DMS79 (cell line): Measurements from ENCODE around the gene OR14J1.
"Not testable (repeated sequence)": the region's sequence is repeated elsewhere in the genome, so short reads cannot be mapped to it uniquely, and the experiment has no call there.

Experiments
- DNase-seq: peaks from one replicate; lab custom pipeline; 2025; lab: John Stamatoyannopoulos, UW

Gene OR14J1

GRCh38 chr6:29301316-29301715 lies at the start of gene OR14J1:
Gene OR14J1, plus strand, starts transcription at chr6:29301701. Its CDS starts 4,989 bp downstream, at chr6:29306690.
- no peak for DNase-seq

- no peak for DNase-seq
Observed at GRCh38 chr6:29251736-29252135, 49.8 kb upstream of the OR14J1 start.

DNA sequence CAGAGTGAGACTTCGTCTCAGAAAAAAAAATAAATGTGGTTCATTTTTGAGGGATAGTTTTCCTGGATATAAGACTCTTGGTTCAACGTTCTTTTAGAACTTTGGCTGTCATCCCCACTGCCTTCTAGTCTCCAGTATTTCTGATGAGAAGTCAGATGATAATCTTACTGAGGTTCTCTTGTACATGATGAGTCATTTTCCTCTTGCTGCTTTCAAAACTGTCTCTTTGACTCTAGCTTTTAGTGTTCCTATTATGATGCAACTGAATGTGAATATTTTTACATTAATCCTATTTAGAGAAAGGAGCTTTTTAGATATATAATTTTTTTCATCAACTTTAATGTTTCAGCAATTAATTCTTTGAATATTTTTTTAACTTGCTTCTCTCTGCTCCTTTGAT lies 46.0 kb upstream of the OR14J1 start:
- DNase-seq, result no peak

- DNase-seq, result no peak
Observed at GRCh38 chr6:29259721-29260120, 41.8 kb upstream of the OR14J1 start.

- DNase-seq, result no peak
Observed at GRCh38 chr6:29263001-29263400, 38.5 kb upstream of the OR14J1 start.

DNA sequence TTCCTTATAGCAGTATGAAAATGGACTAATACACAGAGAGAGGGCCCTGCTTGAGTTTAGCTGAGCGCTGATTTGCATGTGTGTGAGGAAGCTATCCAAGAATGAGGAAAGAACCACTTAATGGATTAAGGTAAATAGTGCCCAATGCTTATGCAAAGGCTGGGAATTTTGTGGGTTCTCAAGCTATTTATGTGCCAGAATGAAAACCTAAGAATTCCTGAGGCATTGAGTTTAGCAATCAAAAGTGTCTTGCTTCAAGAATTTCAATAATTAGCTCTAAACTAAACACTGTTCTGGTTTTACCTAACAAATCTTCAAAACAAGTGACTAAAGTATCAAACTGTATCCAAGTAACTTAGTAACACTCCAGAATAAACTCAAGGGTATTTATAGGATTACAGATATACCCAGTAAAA lies 7.0 kb upstream of the OR14J1 start:
- DNase-seq, result no peak

- no peak for DNase-seq
Observed at GRCh38 chr6:29295181-29295585, 6.3 kb upstream of the OR14J1 start.

DNA sequence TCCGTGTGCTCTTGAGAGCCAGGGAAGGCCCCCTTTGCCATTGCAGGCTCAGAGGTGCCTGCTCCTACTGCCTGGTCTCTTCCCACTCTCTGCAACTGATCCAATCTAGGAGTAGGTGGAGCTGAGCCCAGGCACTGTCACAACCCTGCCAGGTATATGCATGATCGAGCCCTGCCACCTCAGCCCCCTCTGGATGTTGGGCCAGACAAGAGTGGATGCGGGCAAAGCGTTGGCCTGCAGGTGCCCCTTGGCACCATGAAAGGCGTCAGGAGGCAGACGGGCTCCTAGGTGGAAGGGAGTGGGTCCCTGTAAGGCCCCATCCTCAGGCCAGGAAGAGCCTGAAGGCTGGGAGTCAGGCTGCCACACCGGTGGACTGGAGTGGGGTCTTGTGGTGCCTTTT lies 5.9 kb upstream of the OR14J1 start:
- no peak for DNase-seq

DNA sequence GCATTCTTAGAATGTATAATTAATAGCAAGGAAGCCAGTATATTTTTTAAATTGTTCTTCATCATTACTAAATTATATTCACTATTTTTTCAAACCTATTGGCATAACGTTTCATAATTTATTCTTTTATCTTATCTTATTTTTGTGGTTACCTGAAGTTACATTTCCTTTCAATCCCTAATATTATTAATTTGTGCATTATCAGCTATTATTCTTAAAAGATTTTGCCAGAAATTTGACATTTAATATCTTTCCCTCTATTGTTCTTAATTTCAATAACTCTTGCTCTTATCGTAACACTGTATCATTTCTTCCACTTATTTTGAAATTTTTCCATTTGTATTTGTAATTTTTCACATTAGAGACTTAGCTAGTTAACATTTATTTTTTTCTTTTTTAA lies 18.4 kb downstream of the OR14J1 start:
- no peak for DNase-seq

GRCh38 chr6:29323332-29323731 lies 21.8 kb downstream of the OR14J1 start:
- not testable (repeated sequence) for DNase-seq

DNA sequence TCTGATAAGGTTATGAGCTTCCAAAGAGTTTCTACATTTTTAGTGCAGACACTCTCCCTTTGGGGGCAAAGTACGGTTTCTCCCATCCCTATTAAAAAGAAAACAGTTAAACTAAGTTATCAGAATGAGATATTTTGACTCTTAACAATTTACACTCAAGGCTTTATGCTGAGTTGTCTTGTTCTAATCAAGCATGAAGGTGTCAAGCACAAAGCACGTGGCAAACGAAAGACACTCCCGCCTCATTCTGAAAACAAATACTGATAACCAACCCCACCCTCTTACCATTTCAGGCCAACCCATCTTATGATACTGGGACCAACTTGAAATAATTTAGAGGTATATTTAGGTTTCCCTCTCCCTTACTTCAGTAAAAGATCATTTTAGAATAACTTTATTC lies 24.3 kb downstream of the OR14J1 start:
- no peak for DNase-seq

DNA sequence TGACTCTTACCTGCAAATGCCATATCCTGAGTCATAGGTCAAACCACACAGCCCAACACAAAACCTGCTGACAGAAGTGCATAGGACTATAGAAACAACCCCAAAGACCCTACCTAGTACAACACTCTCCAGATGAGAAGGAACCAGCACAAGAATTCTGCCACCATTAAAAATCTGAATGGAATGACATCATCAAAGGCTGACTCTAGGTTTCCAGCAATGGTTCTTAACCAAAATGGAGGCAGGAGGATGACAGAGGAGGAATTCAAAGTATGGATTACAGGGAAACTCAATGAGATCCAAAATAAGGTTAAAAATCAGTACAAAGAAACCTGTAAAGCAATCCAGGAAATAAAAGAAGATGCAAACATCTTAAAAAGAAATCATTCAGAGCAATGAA lies 31.2 kb downstream of the OR14J1 start:
- no peak for DNase-seq

- DNase-seq, result no peak
Observed at GRCh38 chr6:29336269-29336668, 34.8 kb downstream of the OR14J1 start.

DNA sequence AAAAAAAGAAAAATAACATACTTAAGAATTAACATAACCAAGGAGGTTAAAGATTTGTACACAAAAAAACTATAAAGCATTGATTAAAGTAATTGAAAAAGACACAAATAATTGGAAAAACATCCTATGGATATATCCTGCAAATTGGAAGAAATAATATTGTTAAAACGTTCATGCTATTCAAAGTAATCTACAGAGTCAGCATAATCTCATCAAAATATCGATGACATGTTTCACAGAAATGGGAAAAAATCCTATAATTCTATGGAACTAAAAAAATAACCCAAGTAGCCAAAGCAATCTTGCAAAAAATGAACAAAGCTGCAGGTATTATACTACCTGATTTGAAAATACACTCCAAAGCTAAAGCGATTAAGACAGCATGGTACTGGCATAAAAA lies 43.9 kb downstream of the OR14J1 start:
- DNase-seq, result no peak

- not testable (repeated sequence) for DNase-seq
Observed at GRCh38 chr6:29349348-29349747, 47.8 kb downstream of the OR14J1 start.

DNA sequence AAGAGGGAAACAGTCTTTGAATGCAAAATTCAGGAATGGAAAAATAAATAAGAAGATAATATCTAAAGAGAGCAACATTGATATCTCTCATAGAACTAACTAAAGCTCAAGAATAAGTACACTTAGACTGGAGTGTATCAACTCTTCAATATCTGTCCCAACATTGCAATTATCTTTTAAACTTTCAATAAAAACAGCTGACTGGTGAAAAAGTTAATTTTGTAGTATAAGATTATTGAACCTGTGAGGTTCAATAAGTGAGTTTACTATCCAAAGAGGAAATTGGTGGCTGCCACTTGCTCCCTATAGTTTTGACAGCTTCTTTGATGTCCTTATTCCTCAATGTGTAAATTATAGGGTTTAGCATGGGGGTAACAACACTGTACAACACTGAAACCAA lies 53.5 kb downstream of the OR14J1 start:
- DNase-seq, result no peak

- no peak for DNase-seq
Observed at GRCh38 chr6:29355603-29356002, 54.1 kb downstream of the OR14J1 start.
